Measurements from ENCODE around the gene KLHL17. TPM values are rescaled to one million over a fixed set of nuclear protein-coding genes. Genes with fewer than 3 reads are reported as not detected.

Gene KLHL17
- total and polyA plus RNA-seq, 9 of the 15 experiments (the other 6 are each of a cell fraction or from before 2014, with no cell fraction given) = 0.14 to 84.8 (median 13.0) TPM

GRCh38 chr1:1013105-1013921 lies 52.9 kb downstream of the KLHL17 start, which contains the start of gene ISG15 (continued):
- peak; percentile 85 to 89 for TF ChIP-seq FOXK2 (conservative IDR thresholded peaks at IDR 0.05 in 1 of 2, IDR thresholded peaks at IDR 0.05 in 1 of 2; ENCODE audit: low read depth in 2 of 2)
- 0 out of 2 replicates have a peak, but pooled peaks have one; percentile 32 for TF ChIP-seq ZNF24 (IDR thresholded peaks at IDR 0.05)
- peak; percentile 60; the same call in 1 of the 2 replicates for TF ChIP-seq ZEB2 (IDR thresholded peaks at IDR 0.05)
- TF ChIP-seq MAFG (tag; conservative IDR thresholded peaks at IDR 0.05) = no peak
- TF ChIP-seq, protein P1, sequence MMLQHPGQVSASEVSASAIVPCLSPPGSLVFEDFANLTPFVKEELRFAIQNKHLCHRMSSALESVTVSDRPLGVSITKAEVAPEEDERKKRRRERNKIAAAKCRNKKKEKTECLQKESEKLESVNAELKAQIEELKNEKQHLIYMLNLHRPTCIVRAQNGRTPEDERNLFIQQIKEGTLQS (IDR thresholded peaks at IDR 0.05) = no peak; the same call in 1 of the 2 replicates
- TF ChIP-seq, protein P1 (CRISPR knock-in tag; conservative IDR thresholded peaks at IDR 0.05) = no peak
- peak in 1 of 2 experiments; percentile 82; a peak in 1 of 4 replicates for TF ChIP-seq TEAD1 (CRISPR knock-in tag; IDR thresholded peaks at IDR 0.05)
- TF ChIP-seq C11orf30 (IDR thresholded peaks at IDR 0.05; ENCODE audit: low read depth) = no peak
- TF ChIP-seq KLF1 (tag; IDR thresholded peaks at IDR 0.05) = no peak
- TF ChIP-seq ELK3 (CRISPR knock-in tag; IDR thresholded peaks at IDR 0.05) = no peak
- TF ChIP-seq TEAD4 (IDR thresholded peaks at IDR 0.05; ENCODE audit: low read length) = peak; percentile 75
- peak; percentile 72; the same call in 1 of the 2 replicates for TF ChIP-seq TEAD4 (CRISPR knock-in tag; IDR thresholded peaks at IDR 0.05; ENCODE audit: borderline replicate concordance)
- no peak for TF ChIP-seq FOS (IDR thresholded peaks at IDR 0.05; ENCODE audit: extremely low read depth, insufficient read length)
- 0 out of 2 replicates have a peak, but pooled peaks have one; percentile 22 for TF ChIP-seq ESRRA (IDR thresholded peaks at IDR 0.05; ENCODE audit: borderline replicate concordance, low read depth)
- no peak for TF ChIP-seq ZNF668 (CRISPR knock-in tag; IDR thresholded peaks at IDR 0.05)
- TF ChIP-seq, protein P2, sequence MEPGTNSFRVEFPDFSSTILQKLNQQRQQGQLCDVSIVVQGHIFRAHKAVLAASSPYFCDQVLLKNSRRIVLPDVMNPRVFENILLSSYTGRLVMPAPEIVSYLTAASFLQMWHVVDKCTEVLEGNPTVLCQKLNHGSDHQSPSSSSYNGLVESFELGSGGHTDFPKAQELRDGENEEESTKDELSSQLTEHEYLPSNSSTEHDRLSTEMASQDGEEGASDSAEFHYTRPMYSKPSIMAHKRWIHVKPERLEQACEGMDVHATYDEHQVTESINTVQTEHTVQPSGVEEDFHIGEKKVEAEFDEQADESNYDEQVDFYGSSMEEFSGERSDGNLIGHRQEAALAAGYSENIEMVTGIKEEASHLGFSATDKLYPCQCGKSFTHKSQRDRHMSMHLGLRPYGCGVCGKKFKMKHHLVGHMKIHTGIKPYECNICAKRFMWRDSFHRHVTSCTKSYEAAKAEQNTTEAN (CRISPR knock-in tag; IDR thresholded peaks at IDR 0.05) = 0 out of 2 replicates have a peak, but pooled peaks have one; percentile 60
- TF ChIP-seq NR1H2 (CRISPR knock-in tag; IDR thresholded peaks at IDR 0.05) = no peak
- TF ChIP-seq OTX1 (CRISPR knock-in tag; IDR thresholded peaks at IDR 0.05) = no peak
- TF ChIP-seq ZNF76 (CRISPR knock-in tag; IDR thresholded peaks at IDR 0.05; ENCODE audit: borderline replicate concordance) = no peak
- no peak for TF ChIP-seq EZH2 (IDR thresholded peaks at IDR 0.05; ENCODE audit: borderline replicate concordance, low read depth, low read length)
- TF ChIP-seq ZFPM2 (CRISPR knock-in tag; IDR thresholded peaks at IDR 0.05) = no peak
- TF ChIP-seq ZKSCAN8 (CRISPR knock-in tag; IDR thresholded peaks at IDR 0.05) = no peak
- TF ChIP-seq HEY1 (CRISPR knock-in tag; IDR thresholded peaks at IDR 0.05; ENCODE audit: borderline replicate concordance) = no peak
- no peak for TF ChIP-seq ZZZ3 (IDR thresholded peaks at IDR 0.05)
- TF ChIP-seq, protein P3, sequence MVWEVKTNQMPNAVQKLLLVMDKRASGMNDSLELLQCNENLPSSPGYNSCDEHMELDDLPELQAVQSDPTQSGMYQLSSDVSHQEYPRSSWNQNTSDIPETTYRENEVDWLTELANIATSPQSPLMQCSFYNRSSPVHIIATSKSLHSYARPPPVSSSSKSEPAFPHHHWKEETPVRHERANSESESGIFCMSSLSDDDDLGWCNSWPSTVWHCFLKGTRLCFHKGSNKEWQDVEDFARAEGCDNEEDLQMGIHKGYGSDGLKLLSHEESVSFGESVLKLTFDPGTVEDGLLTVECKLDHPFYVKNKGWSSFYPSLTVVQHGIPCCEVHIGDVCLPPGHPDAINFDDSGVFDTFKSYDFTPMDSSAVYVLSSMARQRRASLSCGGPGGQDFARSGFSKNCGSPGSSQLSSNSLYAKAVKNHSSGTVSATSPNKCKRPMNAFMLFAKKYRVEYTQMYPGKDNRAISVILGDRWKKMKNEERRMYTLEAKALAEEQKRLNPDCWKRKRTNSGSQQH (CRISPR knock-in tag; IDR thresholded peaks at IDR 0.05) = no peak
